ENCODE measurements around the gene RXFP2.

RXFP2 gene, protein sequence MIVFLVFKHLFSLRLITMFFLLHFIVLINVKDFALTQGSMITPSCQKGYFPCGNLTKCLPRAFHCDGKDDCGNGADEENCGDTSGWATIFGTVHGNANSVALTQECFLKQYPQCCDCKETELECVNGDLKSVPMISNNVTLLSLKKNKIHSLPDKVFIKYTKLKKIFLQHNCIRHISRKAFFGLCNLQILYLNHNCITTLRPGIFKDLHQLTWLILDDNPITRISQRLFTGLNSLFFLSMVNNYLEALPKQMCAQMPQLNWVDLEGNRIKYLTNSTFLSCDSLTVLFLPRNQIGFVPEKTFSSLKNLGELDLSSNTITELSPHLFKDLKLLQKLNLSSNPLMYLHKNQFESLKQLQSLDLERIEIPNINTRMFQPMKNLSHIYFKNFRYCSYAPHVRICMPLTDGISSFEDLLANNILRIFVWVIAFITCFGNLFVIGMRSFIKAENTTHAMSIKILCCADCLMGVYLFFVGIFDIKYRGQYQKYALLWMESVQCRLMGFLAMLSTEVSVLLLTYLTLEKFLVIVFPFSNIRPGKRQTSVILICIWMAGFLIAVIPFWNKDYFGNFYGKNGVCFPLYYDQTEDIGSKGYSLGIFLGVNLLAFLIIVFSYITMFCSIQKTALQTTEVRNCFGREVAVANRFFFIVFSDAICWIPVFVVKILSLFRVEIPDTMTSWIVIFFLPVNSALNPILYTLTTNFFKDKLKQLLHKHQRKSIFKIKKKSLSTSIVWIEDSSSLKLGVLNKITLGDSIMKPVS

GRCh38 chr13:31739226-31739625 is at the start of gene RXFP2:
Gene RXFP2 (plus strand): TSS chr13:31739526. CDS start chr13:31739613, 87 bp downstream.
- Histone ChIP-seq H3K9me3 (ENCODE audit: control insufficient read depth, insufficient read depth, low read depth, low read length) (no peaks in the 10 kb centered on the region), H3K36me3 (ENCODE audit: control insufficient read depth, insufficient read depth, low read length) (no peaks in the 10 kb centered on the region), H3K4me1 (ENCODE audit: control insufficient read depth, insufficient read depth, low read length) (no peaks in the 10 kb centered on the region), H3K27me3 (ENCODE audit: control insufficient read depth, insufficient read depth, low read length) (no peaks in the 10 kb centered on the region), H3K27ac (ENCODE audit: low read depth, low read length) (no peak within 1 kb of the TSS), H3K9ac (ENCODE audit: low read length) (no peak within 1 kb of the TSS), H3K4me3 (ENCODE audit: low read depth, low read length) (no peak within 1 kb of the TSS)

GRCh38 chr13:31697290-31697689 is 42.0 kb upstream of the RXFP2 start:
- peaks cover 11% of the 10 kb centered on the region; the same call in 1 of the 2 replicates for H3K4me1 ChIP-seq (ENCODE audit: control insufficient read depth, insufficient read depth, low read length)
- H3K4me3 ChIP-seq (ENCODE audit: low read depth, low read length) = no peak overlapping the region
- no peak overlapping the region for H3K27ac ChIP-seq (ENCODE audit: low read depth, low read length)
- H3K36me3 ChIP-seq (ENCODE audit: control insufficient read depth, insufficient read depth, low read length) = no peaks in the 10 kb centered on the region
- H3K9ac ChIP-seq (ENCODE audit: low read length) = no peak overlapping the region
- 0 out of 2 replicates have a peak, but pooled peaks cover 2% of the 10 kb centered on the region for H3K9me3 ChIP-seq (ENCODE audit: control insufficient read depth, insufficient read depth, low read depth, low read length)
- no peaks in the 10 kb centered on the region for H3K27me3 ChIP-seq (ENCODE audit: control insufficient read depth, insufficient read depth, low read length)

- Histone ChIP-seq H3K27ac (ENCODE audit: low read depth, low read length) (no peak overlapping the region), H3K4me1 (ENCODE audit: control insufficient read depth, insufficient read depth, low read length) (peaks cover 11% of the 10 kb centered on the region; the same call in 1 of the 2 replicates), H3K27me3 (ENCODE audit: control insufficient read depth, insufficient read depth, low read length) (no peaks in the 10 kb centered on the region), H3K9ac (ENCODE audit: low read length) (no peak overlapping the region), H3K4me3 (ENCODE audit: low read depth, low read length) (no peak overlapping the region), H3K36me3 (ENCODE audit: control insufficient read depth, insufficient read depth, low read length) (no peaks in the 10 kb centered on the region), H3K9me3 (ENCODE audit: control insufficient read depth, insufficient read depth, low read depth, low read length) (0 out of 2 replicates have a peak, but pooled peaks cover 2% of the 10 kb centered on the region)
These were observed 39.7 kb upstream of the RXFP2 start for GRCh38 chr13:31699650-31700049.

DNA sequence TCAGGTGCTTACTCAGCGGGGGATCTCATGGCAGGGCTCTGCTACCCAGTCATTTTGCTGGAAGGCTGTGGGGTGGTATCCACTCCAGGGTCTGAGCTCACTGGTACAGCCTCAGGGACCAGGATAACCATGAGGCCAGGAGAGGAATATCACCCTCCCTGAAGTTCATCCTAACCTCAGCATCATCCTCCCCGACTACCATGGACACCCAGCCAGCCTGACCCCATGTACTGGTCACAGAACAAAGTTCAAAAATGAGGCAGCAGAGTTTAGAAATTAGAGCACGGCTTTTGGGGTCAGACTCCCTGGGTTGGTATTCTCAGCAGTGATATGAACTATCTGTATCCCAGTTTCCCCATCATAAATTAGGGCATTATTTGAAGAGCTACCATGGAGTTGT is 35.5 kb upstream of the RXFP2 start:
- Histone ChIP-seq H3K27ac (ENCODE audit: low read depth, low read length) (no peak overlapping the region), H3K9ac (ENCODE audit: low read length) (no peak overlapping the region), H3K9me3 (ENCODE audit: control insufficient read depth, insufficient read depth, low read depth, low read length) (0 out of 2 replicates have a peak, but pooled peaks cover 2% of the 10 kb centered on the region), H3K4me1 (ENCODE audit: control insufficient read depth, insufficient read depth, low read length) (peaks cover 3% of the 10 kb centered on the region; the same call in 1 of the 2 replicates), H3K36me3 (ENCODE audit: control insufficient read depth, insufficient read depth, low read length) (no peaks in the 10 kb centered on the region), H3K4me3 (ENCODE audit: low read depth, low read length) (no peak overlapping the region), H3K27me3 (ENCODE audit: control insufficient read depth, insufficient read depth, low read length) (no peaks in the 10 kb centered on the region)

DNA sequence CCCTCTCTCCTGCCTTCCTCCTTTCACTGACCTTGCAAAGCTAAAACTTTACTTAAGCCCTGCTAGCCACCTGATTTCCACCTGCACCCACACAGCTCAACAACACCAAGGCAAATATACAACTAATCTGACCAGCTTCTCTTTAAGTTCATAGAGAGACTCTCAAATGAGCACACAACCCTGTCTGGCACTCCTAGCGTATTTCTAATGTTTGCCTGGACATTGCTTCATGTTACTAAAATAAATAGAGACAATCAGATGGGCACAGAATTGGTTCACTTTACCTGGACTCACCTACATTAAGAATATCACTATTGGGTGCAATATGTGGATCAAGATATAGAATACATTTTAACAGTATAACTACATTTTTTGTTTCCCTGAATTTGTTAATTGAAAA is 33.2 kb upstream of the RXFP2 start:
- H3K27me3 ChIP-seq (ENCODE audit: control insufficient read depth, insufficient read depth, low read length) = no peaks in the 10 kb centered on the region
- H3K27ac ChIP-seq (ENCODE audit: low read depth, low read length) = no peak overlapping the region
- no peaks in the 10 kb centered on the region for H3K36me3 ChIP-seq (ENCODE audit: control insufficient read depth, insufficient read depth, low read length)
- H3K4me3 ChIP-seq (ENCODE audit: low read depth, low read length) = no peak overlapping the region
- no peaks in the 10 kb centered on the region for H3K9me3 ChIP-seq (ENCODE audit: control insufficient read depth, insufficient read depth, low read depth, low read length)
- H3K4me1 ChIP-seq (ENCODE audit: control insufficient read depth, insufficient read depth, low read length) = no peaks in the 10 kb centered on the region
- no peak overlapping the region for H3K9ac ChIP-seq (ENCODE audit: low read length)

DNA sequence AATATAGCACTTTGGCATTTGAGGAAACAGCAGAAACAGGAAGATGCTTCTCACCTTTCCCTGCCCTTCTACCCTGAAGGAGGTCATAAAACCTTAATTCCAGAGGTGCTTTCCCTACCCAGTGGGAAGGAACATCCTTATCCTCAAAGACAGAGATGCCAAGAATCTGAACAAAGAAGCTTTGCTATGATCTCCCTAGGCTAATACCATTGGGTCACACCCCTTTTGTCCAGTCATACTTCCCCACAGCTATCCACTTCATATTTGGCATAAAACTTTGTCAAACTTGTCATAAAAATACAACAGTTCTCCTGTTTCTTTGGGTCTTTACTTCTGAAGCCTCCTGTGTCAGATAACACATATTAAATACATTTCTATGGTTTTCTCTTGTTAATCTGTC is 21.7 kb upstream of the RXFP2 start:
- Histone ChIP-seq H3K9ac (ENCODE audit: low read length) (no peak overlapping the region), H3K27ac (ENCODE audit: low read depth, low read length) (no peak overlapping the region), H3K9me3 (ENCODE audit: control insufficient read depth, insufficient read depth, low read depth, low read length) (no peaks in the 10 kb centered on the region), H3K27me3 (ENCODE audit: control insufficient read depth, insufficient read depth, low read length) (no peaks in the 10 kb centered on the region), H3K36me3 (ENCODE audit: control insufficient read depth, insufficient read depth, low read length) (no peaks in the 10 kb centered on the region), H3K4me1 (ENCODE audit: control insufficient read depth, insufficient read depth, low read length) (no peaks in the 10 kb centered on the region), H3K4me3 (ENCODE audit: low read depth, low read length) (no peak overlapping the region)

DNA sequence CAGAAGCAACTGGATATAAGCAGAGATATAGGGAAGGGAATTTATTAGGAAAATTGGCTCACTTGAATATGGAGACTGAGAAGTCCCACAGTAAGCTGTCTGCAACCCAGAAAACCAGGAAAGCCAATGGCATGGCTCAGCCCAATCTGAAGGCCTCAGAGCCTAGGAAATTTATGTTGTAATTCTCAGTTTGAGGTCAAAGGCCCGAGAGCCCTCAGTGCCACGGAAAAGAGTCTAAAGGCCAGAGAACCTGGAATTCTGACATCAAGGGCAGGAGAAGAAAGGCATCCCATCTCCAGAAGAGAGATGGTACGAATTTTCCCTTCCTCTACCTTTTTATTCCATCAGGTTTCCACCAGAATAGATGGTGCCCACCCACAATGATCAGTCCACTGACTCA is 20.1 kb upstream of the RXFP2 start:
- H3K36me3 ChIP-seq (ENCODE audit: control insufficient read depth, insufficient read depth, low read length) = no peaks in the 10 kb centered on the region
- H3K4me1 ChIP-seq (ENCODE audit: control insufficient read depth, insufficient read depth, low read length) = no peaks in the 10 kb centered on the region
- no peak overlapping the region for H3K9ac ChIP-seq (ENCODE audit: low read length)
- no peaks in the 10 kb centered on the region for H3K27me3 ChIP-seq (ENCODE audit: control insufficient read depth, insufficient read depth, low read length)
- H3K4me3 ChIP-seq (ENCODE audit: low read depth, low read length) = no peak overlapping the region
- no peaks in the 10 kb centered on the region for H3K9me3 ChIP-seq (ENCODE audit: control insufficient read depth, insufficient read depth, low read depth, low read length)
- H3K27ac ChIP-seq (ENCODE audit: low read depth, low read length) = no peak overlapping the region

- H3K4me1 ChIP-seq (ENCODE audit: control insufficient read depth, insufficient read depth, low read length) = no peaks in the 10 kb centered on the region
- no peak overlapping the region for H3K4me3 ChIP-seq (ENCODE audit: low read depth, low read length)
- no peaks in the 10 kb centered on the region for H3K9me3 ChIP-seq (ENCODE audit: control insufficient read depth, insufficient read depth, low read depth, low read length)
- H3K36me3 ChIP-seq (ENCODE audit: control insufficient read depth, insufficient read depth, low read length) = no peaks in the 10 kb centered on the region
- no peaks in the 10 kb centered on the region for H3K27me3 ChIP-seq (ENCODE audit: control insufficient read depth, insufficient read depth, low read length)
- H3K9ac ChIP-seq (ENCODE audit: low read length) = no peak overlapping the region
- H3K27ac ChIP-seq (ENCODE audit: low read depth, low read length) = no peak overlapping the region
These were observed 16.7 kb upstream of the RXFP2 start for GRCh38 chr13:31722673-31723072.

GRCh38 chr13:31725841-31726240 is 13.5 kb upstream of the RXFP2 start:
- Histone ChIP-seq H3K9me3 (ENCODE audit: control insufficient read depth, insufficient read depth, low read depth, low read length) (no peaks in the 10 kb centered on the region), H3K27me3 (ENCODE audit: control insufficient read depth, insufficient read depth, low read length) (no peaks in the 10 kb centered on the region), H3K4me3 (ENCODE audit: low read depth, low read length) (no peak overlapping the region), H3K9ac (ENCODE audit: low read length) (no peak overlapping the region), H3K36me3 (ENCODE audit: control insufficient read depth, insufficient read depth, low read length) (no peaks in the 10 kb centered on the region), H3K4me1 (ENCODE audit: control insufficient read depth, insufficient read depth, low read length) (no peaks in the 10 kb centered on the region), H3K27ac (ENCODE audit: low read depth, low read length) (no peak overlapping the region)

- Histone ChIP-seq H3K4me3 (ENCODE audit: low read depth, low read length) (no peak overlapping the region), H3K9ac (ENCODE audit: low read length) (no peak overlapping the region), H3K9me3 (ENCODE audit: control insufficient read depth, insufficient read depth, low read depth, low read length) (no peaks in the 10 kb centered on the region), H3K27ac (ENCODE audit: low read depth, low read length) (no peak overlapping the region), H3K27me3 (ENCODE audit: control insufficient read depth, insufficient read depth, low read length) (no peaks in the 10 kb centered on the region), H3K36me3 (ENCODE audit: control insufficient read depth, insufficient read depth, low read length) (no peaks in the 10 kb centered on the region), H3K4me1 (ENCODE audit: control insufficient read depth, insufficient read depth, low read length) (no peaks in the 10 kb centered on the region; the same call in 1 of the 2 replicates)
These were observed 7.4 kb upstream of the RXFP2 start for GRCh38 chr13:31731921-31732320.

DNA sequence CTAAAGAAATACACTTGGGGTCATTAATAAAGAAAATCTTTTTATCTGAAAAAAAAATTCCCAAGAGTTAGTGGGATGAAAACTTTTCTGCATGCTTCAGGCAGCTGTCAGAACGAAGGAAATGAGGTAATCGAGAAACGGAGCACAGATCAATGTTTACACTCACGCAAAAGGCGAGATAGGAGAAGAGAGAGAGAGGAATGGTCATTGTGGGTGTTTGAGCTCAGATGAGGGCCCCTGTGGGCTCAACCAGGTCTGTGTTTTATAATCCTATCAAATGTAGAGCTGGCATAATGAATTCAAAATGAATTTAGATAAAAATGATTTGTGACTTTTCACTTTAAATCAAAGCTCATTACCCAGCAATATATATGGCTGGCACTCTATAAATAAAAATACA is 6.3 kb upstream of the RXFP2 start:
- H3K4me1 ChIP-seq (ENCODE audit: control insufficient read depth, insufficient read depth, low read length) = no peaks in the 10 kb centered on the region; the same call in 1 of the 2 replicates
- H3K36me3 ChIP-seq (ENCODE audit: control insufficient read depth, insufficient read depth, low read length) = no peaks in the 10 kb centered on the region
- no peaks in the 10 kb centered on the region for H3K9me3 ChIP-seq (ENCODE audit: control insufficient read depth, insufficient read depth, low read depth, low read length)
- H3K9ac ChIP-seq (ENCODE audit: low read length) = no peak overlapping the region
- H3K27ac ChIP-seq (ENCODE audit: low read depth, low read length) = no peak overlapping the region
- no peak overlapping the region for H3K4me3 ChIP-seq (ENCODE audit: low read depth, low read length)
- H3K27me3 ChIP-seq (ENCODE audit: control insufficient read depth, insufficient read depth, low read length) = no peaks in the 10 kb centered on the region
